ENCODE data around the gene C19orf85.
A peak's percentile ranks its signal among the peaks of the same experiment; 100 is the strongest.

Gene C19orf85

DNA sequence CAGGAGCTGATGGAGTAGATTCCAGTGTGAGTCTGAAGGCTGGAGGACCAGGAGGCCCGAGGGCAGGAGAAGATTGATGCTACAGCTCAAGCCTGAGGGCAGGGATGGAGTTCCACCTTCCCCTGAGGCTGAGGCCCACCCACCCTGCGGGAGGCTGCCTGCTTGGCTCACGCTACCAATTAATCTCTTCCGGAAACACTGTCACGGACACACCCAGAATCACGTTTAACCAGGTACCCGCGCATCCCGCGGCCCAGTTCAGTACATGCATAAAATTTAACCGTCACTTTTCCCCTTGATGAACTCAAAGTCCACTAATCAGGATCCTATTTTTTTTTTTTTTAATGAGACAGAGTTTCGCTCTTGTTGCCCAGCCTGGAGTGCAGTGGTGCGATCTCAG, 6.7 kb upstream of the C19orf85 start:
- H3K4me1 ChIP-seq = peaks cover 29% of the 10 kb centered on the region
- H3K4me3 ChIP-seq = no peak overlapping the region
- H3K27ac ChIP-seq = no peak overlapping the region
- no peaks in the 10 kb centered on the region for H3K27me3 ChIP-seq
- no peak for TF ChIP-seq Cebpa-rat (IDR thresholded peaks at IDR 0.05)
- no peaks in the 10 kb centered on the region for H3K9me3 ChIP-seq
- no peak overlapping the region for H3K4me2 ChIP-seq
- no peaks in the 10 kb centered on the region for H4K20me1 ChIP-seq
- H3K36me3 ChIP-seq = no peaks in the 10 kb centered on the region
- no peak overlapping the region for H3K9ac ChIP-seq

DNA sequence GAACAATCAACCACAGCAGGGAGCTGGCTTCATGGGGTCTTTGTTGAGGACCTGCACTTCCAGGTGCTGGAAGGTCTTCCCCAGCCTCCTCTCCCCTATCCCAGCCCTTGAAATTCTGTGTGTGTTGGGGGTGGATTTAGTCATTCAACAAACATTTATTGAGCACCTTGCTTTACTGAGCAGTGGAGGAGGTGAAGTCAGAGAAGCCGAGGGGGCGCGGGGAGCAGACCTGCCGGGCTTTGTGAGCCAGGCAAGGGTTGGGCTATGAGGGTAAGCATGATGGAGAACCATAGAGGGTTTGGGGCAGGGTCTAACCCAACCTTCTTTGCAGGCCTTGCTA, 3.5 kb upstream of the C19orf85 start:
- no peak for TF ChIP-seq Cebpa-rat (IDR thresholded peaks at IDR 0.05)
- Histone ChIP-seq H3K27me3 (no peaks in the 10 kb centered on the region), H3K9ac (no peak overlapping the region), H3K9me3 (no peaks in the 10 kb centered on the region), H3K27ac (no peak overlapping the region), H3K4me1 (peaks cover 11% of the 10 kb centered on the region), H3K36me3 (no peaks in the 10 kb centered on the region), H3K4me2 (no peak overlapping the region), H3K4me3 (no peak overlapping the region), H4K20me1 (no peaks in the 10 kb centered on the region)

DNA sequence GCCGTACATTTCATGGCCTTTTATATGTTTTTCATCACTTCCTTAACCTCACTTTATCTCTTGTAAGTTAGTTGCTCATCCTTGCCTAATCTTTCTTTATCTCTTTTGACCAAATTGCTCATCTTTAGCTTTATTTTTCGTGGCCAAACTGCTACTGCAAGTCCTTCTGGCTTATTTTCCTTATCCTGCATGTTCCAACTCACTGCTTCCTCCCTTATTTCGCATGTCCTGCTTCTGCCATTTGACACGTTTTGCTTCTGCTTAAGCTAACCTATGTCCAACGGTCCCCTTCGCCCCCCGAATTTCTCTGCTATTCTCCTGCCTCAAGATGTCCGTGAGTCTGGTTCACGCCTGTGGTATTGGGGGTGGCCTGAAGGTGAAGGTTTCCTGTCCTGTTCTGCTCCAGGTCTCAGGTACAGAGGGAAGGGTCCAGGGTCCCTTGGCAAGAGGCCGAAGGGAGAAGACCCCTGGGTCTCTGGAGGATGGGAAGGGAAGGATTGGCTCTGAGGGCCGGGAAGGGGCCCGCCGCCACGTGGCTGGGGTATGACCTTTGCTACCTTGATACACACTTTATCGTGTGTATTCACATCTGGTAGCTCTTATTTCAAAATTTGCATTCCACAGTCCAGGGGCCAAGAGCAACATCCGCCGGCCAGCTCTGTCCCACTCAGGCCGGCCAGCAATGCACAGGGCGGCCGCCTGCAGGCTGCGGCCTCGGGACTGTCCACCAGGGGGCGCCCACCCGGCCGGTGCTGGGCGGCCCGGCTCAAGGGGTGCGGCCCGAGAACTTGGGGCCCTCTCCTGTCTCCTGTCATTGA, 2.9 kb upstream of the C19orf85 start:
- Histone ChIP-seq H3K9ac (no peak overlapping the region), H3K36me3 (no peaks in the 10 kb centered on the region), H3K4me2 (no peak overlapping the region), H3K9me3 (no peaks in the 10 kb centered on the region), H4K20me1 (no peaks in the 10 kb centered on the region), H3K27ac (no peak overlapping the region), H3K27me3 (no peaks in the 10 kb centered on the region), H3K4me1 (peaks cover 17% of the 10 kb centered on the region), H3K4me3 (no peak overlapping the region)
- TF ChIP-seq Cebpa-rat (IDR thresholded peaks at IDR 0.05) = no peak

- H3K27ac ChIP-seq = no peak overlapping the region
- no peak for TF ChIP-seq Cebpa-rat (IDR thresholded peaks at IDR 0.05)
Observed at GRCh38 chr19:55466241-55466614, 1.7 kb upstream of the C19orf85 start.

DNA sequence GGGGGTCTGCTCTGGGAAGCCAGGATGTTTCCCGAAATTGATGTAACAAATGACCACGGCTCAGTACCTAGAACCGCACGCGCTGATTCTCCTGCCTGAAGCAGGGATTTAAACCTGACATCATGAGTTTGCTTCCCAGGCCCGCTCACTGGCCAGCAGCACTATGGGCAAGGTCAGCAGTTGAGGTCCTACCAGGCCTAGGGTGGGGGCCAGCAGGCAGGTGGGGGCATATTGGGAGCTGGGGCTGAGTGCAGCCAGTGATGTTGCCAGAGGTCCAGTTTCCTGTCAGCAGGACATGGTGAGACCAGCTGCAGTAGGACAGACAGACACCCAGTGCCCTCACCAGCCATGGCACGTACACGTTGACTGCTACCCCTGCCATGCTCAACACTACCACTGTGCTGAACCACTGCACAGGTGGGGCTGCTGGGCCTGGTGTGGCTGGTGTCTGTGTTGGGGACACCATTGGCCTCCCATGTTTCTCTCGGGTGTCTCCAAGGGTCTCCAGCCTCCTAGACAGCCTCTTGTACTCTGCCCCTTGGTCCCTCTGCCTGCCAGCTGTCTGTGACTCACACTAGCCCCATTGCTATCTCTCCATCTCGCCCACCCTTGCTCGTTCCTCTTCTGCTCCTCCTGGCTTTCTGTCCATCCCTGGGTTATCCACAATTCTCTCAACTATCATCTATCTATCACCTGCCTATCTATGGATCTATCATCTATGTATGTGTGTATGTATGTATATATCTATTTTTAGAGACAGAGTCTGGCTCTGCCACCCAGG, 1.1 kb upstream of the C19orf85 start:
- Histone ChIP-seq H3K36me3 (no peaks in the 10 kb centered on the region), H4K20me1 (peaks cover 2% of the 10 kb centered on the region), H3K27ac (no peak overlapping the region), H3K9me3 (no peaks in the 10 kb centered on the region), H3K4me1 (peaks cover 29% of the 10 kb centered on the region), H3K4me2 (no peak overlapping the region), H3K27me3 (no peaks in the 10 kb centered on the region), H3K4me3 (no peak overlapping the region), H3K9ac (no peak overlapping the region)
- no peak for TF ChIP-seq Cebpa-rat (IDR thresholded peaks at IDR 0.05)

More at GRCh38 chr19:55466241-55466614, 1.7 kb upstream of the C19orf85 start:
- H3K4me3 ChIP-seq = no peak overlapping the region
- no peaks in the 10 kb centered on the region for H3K27me3 ChIP-seq
- H3K36me3 ChIP-seq = no peaks in the 10 kb centered on the region
- no peak overlapping the region for H3K4me2 ChIP-seq
- H3K9ac ChIP-seq = no peak overlapping the region
- H3K9me3 ChIP-seq = no peaks in the 10 kb centered on the region
- H3K4me1 ChIP-seq = peaks cover 24% of the 10 kb centered on the region
- no peaks in the 10 kb centered on the region for H4K20me1 ChIP-seq

DNA sequence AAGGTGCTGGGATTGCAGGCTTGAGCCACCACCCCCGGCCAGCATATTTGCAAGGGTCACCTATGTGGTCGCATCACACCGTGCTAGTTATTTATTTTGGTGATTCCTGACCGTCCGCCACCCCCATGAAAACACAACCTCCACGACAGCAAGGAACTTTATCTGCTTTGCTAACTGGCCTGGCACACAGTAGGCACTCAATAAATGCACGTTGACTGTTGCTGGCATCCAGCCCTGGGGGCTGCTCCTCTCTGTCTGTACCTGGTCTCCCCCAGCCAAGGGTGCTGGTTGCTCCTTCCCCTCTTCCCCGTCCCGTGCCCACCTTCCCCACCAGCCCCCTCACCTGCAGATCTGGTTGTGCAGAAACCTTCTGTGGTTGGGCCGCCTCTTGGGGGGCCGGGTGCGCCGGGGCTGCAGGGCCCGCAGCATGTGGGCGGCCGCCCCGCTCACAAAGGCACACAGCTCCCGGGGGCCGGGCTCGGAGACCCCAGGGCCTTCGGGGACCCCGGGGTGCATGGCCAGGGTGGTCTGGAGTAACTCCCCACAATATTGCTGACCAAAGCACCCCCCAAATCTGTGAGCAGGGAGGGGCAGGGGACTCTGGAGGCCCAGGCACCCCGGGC, 401 bp downstream of the C19orf85 start:
- H3K4me3 ChIP-seq = no peak overlapping the region
- peak overlapping the region; percentile 44 for H3K4me2 ChIP-seq
- no peaks in the 10 kb centered on the region for H3K9me3 ChIP-seq
- H3K27ac ChIP-seq = no peak overlapping the region
- H3K4me1 ChIP-seq = peaks cover 43% of the 10 kb centered on the region
- H4K20me1 ChIP-seq = peaks cover 17% of the 10 kb centered on the region
- H3K9ac ChIP-seq = no peak overlapping the region
- TF ChIP-seq Cebpa-rat (IDR thresholded peaks at IDR 0.05) = no peak
- H3K36me3 ChIP-seq = no peaks in the 10 kb centered on the region
- H3K27me3 ChIP-seq = no peaks in the 10 kb centered on the region

DNA sequence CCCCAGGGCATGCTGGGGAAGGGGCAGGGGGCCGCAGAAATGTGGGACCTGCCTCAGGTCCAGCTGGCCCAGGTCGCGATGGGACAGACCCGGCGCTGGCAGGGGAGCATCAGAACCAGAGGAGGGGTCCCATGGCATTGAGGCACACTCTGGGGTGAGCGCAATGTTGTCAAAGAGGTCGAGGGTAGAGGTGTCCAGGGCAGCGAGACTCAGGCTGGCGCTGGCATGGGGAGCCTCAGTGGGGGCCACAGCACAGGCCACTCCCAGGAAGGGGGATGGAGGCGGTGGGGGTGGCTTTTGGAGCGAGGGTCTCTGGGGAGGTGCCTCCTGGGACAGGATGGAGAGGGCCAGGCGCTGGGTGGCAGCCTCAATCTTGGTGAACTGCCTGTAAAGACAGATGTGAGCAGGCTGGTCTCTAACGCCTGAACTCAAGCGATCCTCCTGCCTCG, 944 bp downstream of the C19orf85 start:
- Histone ChIP-seq H3K4me1 (peaks cover 48% of the 10 kb centered on the region), H3K36me3 (no peaks in the 10 kb centered on the region), H3K9me3 (no peaks in the 10 kb centered on the region), H4K20me1 (peaks cover 23% of the 10 kb centered on the region), H3K4me2 (peak overlapping the region; percentile 44), H3K27ac (peak overlapping the region; percentile 45; the same call in 1 of the 2 replicates), H3K9ac (0 out of 2 replicates have a peak overlapping the region, but pooled peaks have one; percentile 57), H3K4me3 (no peak overlapping the region), H3K27me3 (no peaks in the 10 kb centered on the region)
- no peak for TF ChIP-seq Cebpa-rat (IDR thresholded peaks at IDR 0.05)

GRCh38 chr19:55462722-55463121, 1.8 kb downstream of the C19orf85 start:
- no peak overlapping the region for H3K4me3 ChIP-seq
- no peak overlapping the region for H3K4me2 ChIP-seq
- H3K9ac ChIP-seq = 0 out of 2 replicates have a peak overlapping the region, but pooled peaks have one; percentile 57
- no peaks in the 10 kb centered on the region for H3K27me3 ChIP-seq
- TF ChIP-seq Cebpa-rat (IDR thresholded peaks at IDR 0.05) = no peak
- H4K20me1 ChIP-seq = peaks cover 32% of the 10 kb centered on the region
- no peaks in the 10 kb centered on the region for H3K9me3 ChIP-seq
- H3K4me1 ChIP-seq = peaks cover 57% of the 10 kb centered on the region
- no peaks in the 10 kb centered on the region for H3K36me3 ChIP-seq
- H3K27ac ChIP-seq = no peak overlapping the region

- Histone ChIP-seq H3K27me3 (no peaks in the 10 kb centered on the region), H3K36me3 (no peaks in the 10 kb centered on the region), H4K20me1 (peaks cover 38% of the 10 kb centered on the region), H3K9me3 (no peaks in the 10 kb centered on the region), H3K9ac (peak overlapping the region; percentile 59; the same call in 1 of the 2 replicates), H3K4me3 (peak overlapping the region; percentile 92), H3K4me1 (peaks cover 61% of the 10 kb centered on the region), H3K27ac (peak overlapping the region; percentile 59; the same call in 1 of the 2 replicates), H3K4me2 (peak overlapping the region; percentile 83)
- no peak for TF ChIP-seq Cebpa-rat (IDR thresholded peaks at IDR 0.05)
Observed at GRCh38 chr19:55461974-55462626, 2.5 kb downstream of the C19orf85 start.
